ENCODE data around the gene MAPK6.

Gene MAPK6

DNA sequence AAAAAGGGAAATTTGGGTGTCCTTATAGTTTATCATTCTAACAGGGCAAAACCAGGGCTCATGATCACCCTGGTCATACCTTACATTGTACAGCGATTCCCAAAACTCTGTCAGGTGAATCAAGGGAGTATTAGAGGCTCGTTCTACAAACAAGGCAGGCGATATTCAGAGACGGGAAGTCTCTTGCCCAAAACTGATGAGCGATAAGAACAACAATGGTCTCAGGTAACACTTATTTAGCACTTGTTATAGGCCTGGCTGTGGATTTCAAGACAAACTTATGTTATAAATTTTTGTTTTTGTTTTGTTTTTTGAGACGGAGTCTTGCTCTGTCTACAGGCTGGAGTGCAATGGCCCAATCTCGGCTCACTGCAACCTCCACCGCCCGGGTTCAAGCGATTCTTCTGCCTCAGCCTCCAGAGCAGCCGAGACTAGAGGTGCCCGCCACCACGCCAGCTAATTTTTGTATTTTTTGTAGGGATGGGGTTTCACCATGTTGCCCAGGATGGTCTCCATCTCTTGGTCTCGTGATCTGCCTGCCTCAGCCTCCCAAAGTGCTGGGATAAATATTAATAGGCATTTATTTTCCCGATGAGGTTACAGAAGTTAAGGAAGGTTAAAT, 80.7 kb downstream of the MAPK6 start:
- Histone ChIP-seq H3K9me3 (ENCODE audit: control insufficient read depth in 2 of 2, low read length in 2 of 2) (no peaks in the 10 kb centered on the region), H3K4me3 (ENCODE audit: low read length in 2 of 2) (no peak overlapping the region), H3K27me3 (ENCODE audit: control insufficient read depth in 1 of 2, insufficient read depth in 2 of 2, low read length in 2 of 2) (no peaks in the 10 kb centered on the region), H3K27ac (ENCODE audit: low read length) (no peak overlapping the region), H3K9ac (ENCODE audit: low read length in 2 of 2) (no peak overlapping the region), H3K36me3 (ENCODE audit: control insufficient read depth in 2 of 2, insufficient read depth in 2 of 2, low read length in 2 of 2) (no peaks in the 10 kb centered on the region), H3K4me1 (ENCODE audit: control insufficient read depth, insufficient read depth, low read length) (peaks cover 3% of the 10 kb centered on the region)

DNA sequence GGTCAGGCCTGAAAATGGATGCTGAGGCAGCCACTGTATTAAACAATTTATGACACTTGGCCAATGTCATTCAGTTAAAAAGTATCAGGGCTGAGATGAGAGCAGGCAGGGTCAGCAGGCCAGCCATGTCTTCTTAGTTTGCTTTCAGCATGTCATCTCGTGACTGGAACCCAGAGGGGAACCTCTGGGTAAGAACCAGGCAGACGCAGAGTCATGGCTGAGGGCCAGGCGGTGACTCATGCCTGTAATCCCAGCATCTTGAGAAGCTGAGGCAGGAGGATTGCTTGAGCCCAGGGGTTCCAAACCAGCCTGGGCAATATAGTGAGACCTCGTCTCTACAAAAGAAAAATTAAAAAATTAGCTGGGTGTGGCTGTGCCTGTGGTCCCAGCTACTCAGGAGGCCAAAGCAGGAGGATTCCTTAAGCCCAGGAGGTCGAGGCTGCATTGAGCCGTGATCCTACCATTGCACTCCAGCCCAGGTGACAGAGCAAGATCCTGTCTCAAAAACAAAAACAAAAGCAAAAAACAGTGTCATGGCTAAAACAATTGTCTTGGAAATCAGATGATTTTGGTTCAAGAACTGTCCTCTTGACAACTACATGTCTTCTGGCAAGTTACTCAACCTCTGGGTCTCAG, 81.9 kb downstream of the MAPK6 start:
- Histone ChIP-seq H3K4me3 (ENCODE audit: low read length in 2 of 2) (no peak overlapping the region), H3K9ac (ENCODE audit: low read length in 2 of 2) (no peak overlapping the region), H3K9me3 (ENCODE audit: control insufficient read depth in 2 of 2, low read length in 2 of 2) (no peaks in the 10 kb centered on the region), H3K27me3 (ENCODE audit: control insufficient read depth in 1 of 2, insufficient read depth in 2 of 2, low read length in 2 of 2) (no peaks in the 10 kb centered on the region), H3K27ac (ENCODE audit: low read length) (no peak overlapping the region), H3K36me3 (ENCODE audit: control insufficient read depth in 2 of 2, insufficient read depth in 2 of 2, low read length in 2 of 2) (no peaks in the 10 kb centered on the region), H3K4me1 (ENCODE audit: control insufficient read depth, insufficient read depth, low read length) (peaks cover 3% of the 10 kb centered on the region)

DNA sequence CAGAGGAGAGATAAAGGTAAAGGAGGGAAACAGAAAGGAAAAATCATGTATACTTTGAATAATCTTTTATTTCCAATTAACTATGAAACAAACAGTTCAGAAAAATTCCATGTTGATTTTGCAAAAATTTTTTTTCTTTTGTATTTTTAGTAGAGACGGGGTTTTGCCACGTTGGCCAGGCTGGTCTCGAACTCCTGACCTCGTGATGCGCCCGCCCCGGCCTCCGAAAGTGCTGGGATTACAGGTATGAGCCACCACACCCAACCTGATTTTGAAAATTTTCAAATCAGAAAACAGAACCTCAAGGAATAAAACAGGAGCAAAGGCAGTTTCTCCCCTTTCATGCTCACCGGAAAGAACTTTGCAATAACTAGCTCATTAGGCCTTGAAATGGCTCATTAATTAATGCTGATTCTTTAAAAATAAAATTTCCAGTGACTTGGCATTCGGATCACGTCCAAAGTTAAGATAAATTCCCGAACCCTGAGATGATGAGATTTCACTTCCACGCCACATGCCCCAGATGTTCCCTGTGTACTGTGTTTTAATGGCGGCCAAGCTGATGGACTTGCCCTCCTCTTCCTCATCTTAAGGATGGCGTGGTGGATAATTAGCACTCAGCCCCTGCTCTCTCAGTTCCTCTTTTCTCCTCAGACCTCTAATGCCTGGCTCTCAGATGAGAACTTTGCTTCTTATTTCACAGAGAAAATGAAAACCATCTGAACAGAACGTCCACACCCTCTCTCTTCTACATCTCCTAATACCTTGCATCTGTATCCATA, 82.7 kb downstream of the MAPK6 start:
- H3K27ac ChIP-seq (ENCODE audit: low read length): no peak overlapping the region
- no peak overlapping the region for H3K9ac ChIP-seq (ENCODE audit: low read length in 2 of 2)
- H3K36me3 ChIP-seq (ENCODE audit: control insufficient read depth in 2 of 2, insufficient read depth in 2 of 2, low read length in 2 of 2): no peaks in the 10 kb centered on the region
- H3K4me1 ChIP-seq (ENCODE audit: control insufficient read depth, insufficient read depth, low read length): peaks cover 3% of the 10 kb centered on the region
- H3K9me3 ChIP-seq (ENCODE audit: control insufficient read depth in 2 of 2, low read length in 2 of 2): no peaks in the 10 kb centered on the region
- H3K27me3 ChIP-seq (ENCODE audit: control insufficient read depth in 1 of 2, insufficient read depth in 2 of 2, low read length in 2 of 2): no peaks in the 10 kb centered on the region
- no peak overlapping the region for H3K4me3 ChIP-seq (ENCODE audit: low read length in 2 of 2)

DNA sequence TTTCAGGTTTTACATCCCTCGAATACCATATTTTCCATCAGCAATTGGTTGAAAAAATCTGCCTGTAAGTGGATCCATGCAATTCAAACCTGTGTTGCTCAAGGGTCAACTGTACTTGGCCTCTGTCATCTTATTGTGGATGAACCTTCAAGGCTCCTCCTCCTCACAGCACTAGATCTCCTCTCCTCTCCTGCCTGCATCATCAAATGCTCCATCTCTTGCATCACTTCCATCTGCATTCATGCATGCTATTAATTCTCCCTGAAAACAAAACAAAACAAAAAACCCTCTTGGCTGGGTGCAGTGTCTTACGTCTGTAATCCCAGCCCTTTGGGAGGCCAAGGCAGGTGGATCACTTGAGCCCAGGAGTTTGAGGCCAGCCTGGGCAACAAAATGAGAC, 83.4 kb downstream of the MAPK6 start:
- Histone ChIP-seq H3K4me3 (ENCODE audit: low read length in 2 of 2) (no peak overlapping the region), H3K9me3 (ENCODE audit: control insufficient read depth in 2 of 2, low read length in 2 of 2) (no peaks in the 10 kb centered on the region), H3K36me3 (ENCODE audit: control insufficient read depth in 2 of 2, insufficient read depth in 2 of 2, low read length in 2 of 2) (no peaks in the 10 kb centered on the region), H3K4me1 (ENCODE audit: control insufficient read depth, insufficient read depth, low read length) (peaks cover 3% of the 10 kb centered on the region), H3K27ac (ENCODE audit: low read length) (no peak overlapping the region), H3K9ac (ENCODE audit: low read length in 2 of 2) (no peak overlapping the region), H3K27me3 (ENCODE audit: control insufficient read depth in 1 of 2, insufficient read depth in 2 of 2, low read length in 2 of 2) (no peaks in the 10 kb centered on the region)

DNA sequence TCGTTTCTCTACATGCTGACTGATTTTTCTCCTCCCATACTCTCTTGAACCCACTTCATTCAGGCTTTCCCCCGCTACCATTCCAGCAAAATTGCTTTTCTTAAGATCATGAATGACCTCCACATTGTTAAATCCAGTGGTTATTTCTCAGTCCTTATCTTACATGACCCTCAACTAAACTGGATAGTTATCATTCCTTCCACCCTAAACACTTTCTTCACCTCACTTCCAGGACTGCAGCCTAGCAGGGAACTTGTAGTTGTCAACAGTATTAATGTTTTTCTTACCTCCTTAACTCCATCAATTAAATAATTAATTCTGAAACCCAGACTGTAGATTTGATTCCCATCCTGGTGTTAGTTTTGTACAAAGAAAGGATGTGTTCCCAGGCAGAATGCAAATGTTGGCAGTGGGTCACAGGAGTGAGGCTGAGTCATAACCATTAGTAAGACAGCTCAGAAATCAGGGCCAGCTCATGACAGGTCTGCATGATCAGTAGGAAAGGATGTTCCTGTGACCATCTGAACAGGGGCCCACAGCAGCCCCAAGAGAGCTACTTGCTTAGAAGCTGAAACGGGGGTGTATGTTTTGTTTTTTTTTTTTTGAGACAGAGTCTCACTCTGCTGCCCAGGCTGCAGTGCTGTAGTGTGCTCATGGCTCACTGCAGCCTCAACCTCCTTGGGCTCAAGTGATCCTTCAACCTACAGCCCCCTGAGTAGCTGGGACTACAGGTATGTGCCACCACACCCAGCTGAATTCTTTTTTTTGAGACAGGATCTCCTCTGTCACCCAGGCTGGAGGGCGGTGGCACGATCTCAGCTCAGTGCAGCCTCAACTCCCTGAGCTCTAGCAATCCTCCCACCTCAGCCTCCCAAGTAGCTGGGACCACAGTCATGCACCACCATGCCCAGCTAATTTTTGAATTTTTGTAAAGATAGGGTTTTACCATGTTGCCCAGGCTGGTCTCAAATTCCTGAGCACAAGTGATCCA, 84.5 kb downstream of the MAPK6 start:
- Histone ChIP-seq H3K36me3 (ENCODE audit: control insufficient read depth in 2 of 2, insufficient read depth in 2 of 2, low read length in 2 of 2) (no peaks in the 10 kb centered on the region), H3K4me3 (ENCODE audit: low read length in 2 of 2) (no peak overlapping the region), H3K9me3 (ENCODE audit: control insufficient read depth in 2 of 2, low read length in 2 of 2) (no peaks in the 10 kb centered on the region), H3K27me3 (ENCODE audit: control insufficient read depth in 1 of 2, insufficient read depth in 2 of 2, low read length in 2 of 2) (no peaks in the 10 kb centered on the region), H3K27ac (ENCODE audit: low read length) (no peak overlapping the region), H3K9ac (ENCODE audit: low read length in 2 of 2) (no peak overlapping the region), H3K4me1 (ENCODE audit: control insufficient read depth, insufficient read depth, low read length) (peaks cover 3% of the 10 kb centered on the region)

DNA sequence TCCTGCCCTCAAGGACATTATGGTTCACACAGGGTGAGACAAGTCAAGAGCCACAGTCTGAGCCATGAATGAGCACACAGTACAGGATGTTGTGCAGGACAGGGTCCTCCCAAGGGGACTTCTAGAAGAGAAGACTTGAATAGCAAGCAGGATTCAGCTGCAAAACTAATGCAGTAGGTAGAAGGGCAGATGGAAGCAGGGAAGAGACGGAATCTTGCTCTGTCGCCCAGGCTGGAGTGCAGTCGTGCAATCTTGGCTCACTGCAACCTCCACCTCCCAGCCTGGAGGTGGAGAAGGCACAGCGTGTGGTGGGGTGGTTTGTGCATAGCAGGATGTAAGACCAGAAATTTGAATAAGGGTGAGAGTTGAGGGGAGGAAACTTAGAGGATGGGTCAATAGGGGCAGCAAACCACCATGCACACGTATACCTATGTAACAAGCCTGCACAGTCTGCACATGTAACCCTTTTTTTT, 85.5 kb downstream of the MAPK6 start:
- Histone ChIP-seq H3K4me1 (ENCODE audit: control insufficient read depth, insufficient read depth, low read length) (peaks cover 3% of the 10 kb centered on the region), H3K9me3 (ENCODE audit: control insufficient read depth in 2 of 2, low read length in 2 of 2) (no peaks in the 10 kb centered on the region), H3K4me3 (ENCODE audit: low read length in 2 of 2) (no peak overlapping the region), H3K36me3 (ENCODE audit: control insufficient read depth in 2 of 2, insufficient read depth in 2 of 2, low read length in 2 of 2) (no peaks in the 10 kb centered on the region), H3K27me3 (ENCODE audit: control insufficient read depth in 1 of 2, insufficient read depth in 2 of 2, low read length in 2 of 2) (peaks cover 0 to 2% of the 10 kb centered on the region in 2 donors), H3K27ac (ENCODE audit: low read length) (no peak overlapping the region), H3K9ac (ENCODE audit: low read length in 2 of 2) (no peak overlapping the region)

DNA sequence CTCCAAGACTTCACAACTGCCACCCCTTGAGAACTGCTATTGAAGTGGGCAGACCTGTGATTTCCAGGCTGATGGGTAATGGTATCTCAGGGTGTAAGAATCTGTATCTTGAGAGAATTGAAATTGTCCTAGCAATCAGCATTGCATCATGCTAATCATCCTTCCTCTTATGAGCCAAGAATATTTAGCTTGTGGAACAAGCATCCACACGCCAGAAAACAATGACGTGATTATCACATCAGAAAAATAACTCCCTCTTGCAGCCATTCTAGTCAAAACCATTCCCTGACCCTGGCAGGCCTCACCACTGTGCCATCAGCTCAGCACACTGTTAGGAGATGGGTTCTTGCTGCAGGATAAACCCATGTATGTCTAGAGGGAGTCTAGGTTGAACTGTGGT, 86.8 kb downstream of the MAPK6 start:
- Histone ChIP-seq H3K9ac (ENCODE audit: low read length in 2 of 2) (no peak overlapping the region), H3K4me1 (ENCODE audit: control insufficient read depth, insufficient read depth, low read length) (peaks cover 3% of the 10 kb centered on the region), H3K4me3 (ENCODE audit: low read length in 2 of 2) (no peak overlapping the region), H3K27me3 (ENCODE audit: control insufficient read depth in 1 of 2, insufficient read depth in 2 of 2, low read length in 2 of 2) (peaks cover 7 to 8% of the 10 kb centered on the region in 2 donors), H3K36me3 (ENCODE audit: control insufficient read depth in 2 of 2, insufficient read depth in 2 of 2, low read length in 2 of 2) (no peaks in the 10 kb centered on the region), H3K9me3 (ENCODE audit: control insufficient read depth in 2 of 2, low read length in 2 of 2) (no peaks in the 10 kb centered on the region), H3K27ac (ENCODE audit: low read length) (no peak overlapping the region)

DNA sequence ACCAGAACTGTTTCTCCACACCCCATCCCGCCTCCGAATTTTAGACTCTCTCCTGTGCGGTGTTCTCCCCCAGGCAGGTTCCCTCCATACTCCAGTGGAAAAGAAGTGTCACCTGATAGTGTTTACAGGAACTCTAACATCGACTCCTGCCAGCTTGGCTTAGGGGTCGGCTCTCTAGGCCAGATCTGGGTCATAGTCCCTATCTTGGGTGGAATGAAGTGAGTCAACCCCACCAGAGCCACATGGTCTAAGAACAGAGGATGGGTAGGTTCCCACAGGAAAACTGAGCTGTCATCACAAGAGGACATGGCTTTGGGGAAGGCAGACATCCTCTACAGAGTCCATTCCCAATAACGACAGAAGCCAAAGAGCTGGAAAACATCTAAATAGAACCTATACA, 87.6 kb downstream of the MAPK6 start:
- H3K27me3 ChIP-seq (ENCODE audit: control insufficient read depth in 1 of 2, insufficient read depth in 2 of 2, low read length in 2 of 2): peaks cover 12% of the 10 kb centered on the region in 2 donors
- no peak overlapping the region for H3K4me3 ChIP-seq (ENCODE audit: low read length in 2 of 2)
- peaks cover 3% of the 10 kb centered on the region for H3K4me1 ChIP-seq (ENCODE audit: control insufficient read depth, insufficient read depth, low read length)
- no peak overlapping the region for H3K9ac ChIP-seq (ENCODE audit: low read length in 2 of 2)
- no peaks in the 10 kb centered on the region for H3K9me3 ChIP-seq (ENCODE audit: control insufficient read depth in 2 of 2, low read length in 2 of 2)
- no peaks in the 10 kb centered on the region for H3K36me3 ChIP-seq (ENCODE audit: control insufficient read depth in 2 of 2, insufficient read depth in 2 of 2, low read length in 2 of 2)
- no peak overlapping the region for H3K27ac ChIP-seq (ENCODE audit: low read length)

DNA sequence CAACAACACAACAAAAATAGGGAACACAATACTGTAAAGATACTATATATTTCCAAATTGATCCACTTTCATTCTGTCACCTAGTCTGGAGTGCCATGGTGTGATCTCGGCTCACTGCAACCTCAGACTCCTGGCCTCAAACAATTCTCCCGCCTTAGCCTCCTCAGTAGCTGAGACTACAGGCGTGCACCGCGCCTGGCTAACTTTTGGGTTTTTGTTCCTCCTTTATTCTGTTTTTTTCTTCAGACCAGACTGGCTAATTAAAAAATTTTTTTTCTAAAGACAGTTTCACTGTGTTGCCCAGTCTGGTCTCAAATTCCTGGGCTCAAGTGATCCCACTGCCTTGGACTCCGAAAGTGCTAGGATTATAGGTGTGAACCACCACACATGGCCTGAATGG, 88.2 kb downstream of the MAPK6 start:
- H3K4me3 ChIP-seq (ENCODE audit: low read length in 2 of 2): no peak overlapping the region
- H3K27ac ChIP-seq (ENCODE audit: low read length): no peak overlapping the region
- peaks cover 16 to 18% of the 10 kb centered on the region in 2 donors for H3K27me3 ChIP-seq (ENCODE audit: control insufficient read depth in 1 of 2, insufficient read depth in 2 of 2, low read length in 2 of 2)
- peaks cover 9% of the 10 kb centered on the region for H3K4me1 ChIP-seq (ENCODE audit: control insufficient read depth, insufficient read depth, low read length)
- H3K36me3 ChIP-seq (ENCODE audit: control insufficient read depth in 2 of 2, insufficient read depth in 2 of 2, low read length in 2 of 2): no peaks in the 10 kb centered on the region
- H3K9me3 ChIP-seq (ENCODE audit: control insufficient read depth in 2 of 2, low read length in 2 of 2): no peaks in the 10 kb centered on the region
- no peak overlapping the region for H3K9ac ChIP-seq (ENCODE audit: low read length in 2 of 2)
